Mucosa of gallbladder (tissue), 1 donor: ENCODE data around the gene TNS1. TPM values are rescaled to one million over a fixed set of nuclear protein-coding genes. Genes with fewer than 3 reads are reported as not detected.

Experiments used
- DNase-seq: peaks from one replicate; pipeline ENCODE4 v3.0.0-alpha.2; 2020; ENCODE audit warnings: low spot score
- total RNA-seq: library from RNA; stranded (reverse); gene quantifications from one replicate; pipeline ENCODE4 v1.2.1, GENCODE V29; 2021
- donor health status: DM: no; HTN: no; CAD: no.

Gene TNS1
- total RNA-seq, 1 donor from 2014 or later = 469 TPM

DNA sequence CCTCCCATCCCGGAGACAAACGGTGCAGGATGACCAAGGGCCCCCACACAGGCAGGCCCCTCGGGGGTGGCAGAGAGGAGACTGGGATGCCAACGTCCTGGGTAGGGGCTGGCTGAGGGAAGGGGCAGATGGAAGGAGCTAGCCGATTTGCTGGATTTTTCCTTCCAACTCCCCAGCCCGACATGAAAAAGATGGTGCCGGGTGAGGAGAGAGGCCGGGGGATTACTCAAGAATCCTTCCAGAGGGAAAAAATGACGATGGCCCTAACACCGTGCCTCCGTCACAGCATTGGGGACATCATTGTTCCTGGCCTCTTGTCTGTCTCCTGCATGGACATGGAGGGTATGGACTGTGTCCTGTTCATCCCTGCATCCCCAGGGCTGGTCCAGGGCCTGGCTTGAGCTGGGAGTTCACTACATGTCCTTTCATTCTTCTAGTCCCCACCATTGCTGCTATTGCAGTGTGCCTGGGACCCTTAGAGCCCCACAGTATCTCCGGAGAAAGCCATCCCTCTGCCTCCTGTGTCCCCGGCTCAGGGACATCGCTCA is 217.7 kb downstream of the TNS1 start:
- no peak for DNase-seq

DNA sequence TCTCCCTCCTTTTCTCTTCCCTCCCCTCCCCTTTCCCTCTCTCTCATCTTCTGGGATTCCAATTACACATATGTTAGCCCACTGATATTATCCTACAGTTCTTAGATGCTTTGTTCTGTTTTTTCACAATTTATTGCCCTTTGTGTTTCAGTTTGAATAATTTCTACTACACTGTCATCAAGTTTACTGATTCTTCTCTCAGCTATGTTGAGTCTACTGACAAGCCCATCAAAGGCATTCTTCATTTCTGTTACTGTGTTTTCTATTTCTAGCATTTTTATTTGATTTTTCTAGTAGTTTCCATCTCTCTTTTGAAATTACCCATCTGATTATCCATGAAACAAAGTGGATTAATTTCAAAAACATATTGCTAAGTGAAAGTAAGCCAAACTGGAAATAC is 219.6 kb downstream of the TNS1 start:
- no peak for DNase-seq

DNA sequence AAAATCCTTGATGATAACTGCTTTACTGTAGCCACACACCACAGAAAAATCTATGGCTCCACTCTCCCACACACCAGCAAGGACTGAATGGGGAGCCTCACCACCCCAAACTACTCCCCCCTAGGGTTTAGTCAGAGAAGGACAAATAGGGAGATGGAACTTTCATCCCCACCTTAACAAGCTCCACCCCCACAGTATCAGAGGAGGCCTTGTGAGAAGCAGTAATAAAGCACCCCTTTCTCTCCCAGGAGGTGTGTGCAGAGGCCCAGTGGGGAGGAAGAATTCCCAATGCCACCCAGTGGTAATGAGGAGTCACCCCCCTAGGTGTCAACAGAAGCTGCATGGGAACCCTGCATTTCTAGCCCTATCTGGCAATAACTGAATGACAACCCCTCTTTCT is 224.9 kb downstream of the TNS1 start:
- no peak for DNase-seq

DNA sequence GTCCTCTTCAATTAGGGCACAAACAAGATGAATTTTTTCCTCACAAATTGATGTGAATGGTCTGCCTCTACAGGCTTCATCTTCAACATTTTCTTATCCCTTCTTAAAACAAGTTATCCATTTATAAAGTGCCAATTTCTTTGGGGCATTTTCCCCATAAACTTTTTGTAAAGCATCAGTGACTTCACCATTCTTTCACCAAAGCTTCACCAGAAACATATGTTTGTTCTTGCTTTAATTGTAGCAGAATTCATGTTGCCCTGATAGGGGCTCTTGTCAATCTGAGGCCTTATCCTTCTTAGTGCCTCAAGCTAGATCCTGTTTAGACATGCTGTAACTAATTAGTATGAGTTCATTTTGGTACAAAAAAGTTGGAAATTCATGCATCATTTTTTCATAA is 226.2 kb downstream of the TNS1 start:
- no peak for DNase-seq

DNA sequence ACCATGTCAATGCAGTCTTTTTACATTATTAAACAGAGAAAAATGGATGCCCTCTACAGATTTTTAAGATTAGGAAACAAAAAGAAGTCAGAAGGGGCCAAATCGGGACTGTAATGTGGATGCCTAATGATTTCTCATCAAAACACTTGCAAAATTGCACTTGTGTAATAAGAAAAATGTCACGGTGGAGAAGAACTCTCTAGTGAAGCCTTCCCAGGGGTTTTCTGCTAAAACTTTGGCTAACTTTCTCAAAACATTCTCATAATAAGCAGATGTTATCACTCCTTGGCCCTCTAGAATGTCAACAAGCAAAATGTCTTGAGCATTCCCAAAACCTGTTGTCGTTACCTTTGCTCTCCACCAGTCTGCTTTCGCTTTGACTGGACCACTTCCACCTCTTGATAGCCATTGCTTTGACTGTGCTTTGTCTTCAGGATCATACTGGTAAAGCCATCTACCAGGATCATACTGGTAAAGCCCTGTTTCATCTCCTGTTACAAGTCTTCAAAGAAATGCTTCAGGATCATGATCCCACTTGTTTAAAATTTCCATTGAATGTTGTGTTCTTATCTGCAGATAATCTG is 226.8 kb downstream of the TNS1 start:
- DNase-seq = no peak

DNA sequence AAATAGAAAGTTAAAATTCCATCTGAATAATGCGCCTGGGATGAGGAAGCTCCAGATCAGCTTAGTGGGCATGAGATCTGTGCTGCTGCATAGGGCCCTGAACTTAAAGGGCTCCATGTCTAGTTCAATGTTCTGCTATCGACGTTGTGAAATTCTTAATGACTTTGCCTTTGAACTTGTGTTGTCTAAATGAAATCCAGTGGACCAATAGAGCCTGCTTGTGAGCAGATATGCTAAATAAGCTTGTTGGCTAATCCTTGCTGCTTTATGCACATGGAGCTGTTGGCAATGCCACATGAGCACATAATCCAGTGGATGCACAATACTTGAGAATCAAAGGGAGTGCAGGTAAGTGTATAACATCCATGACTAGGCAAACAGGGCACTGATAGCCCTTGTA is 228.6 kb downstream of the TNS1 start:
- peak; percentile 41 for DNase-seq

DNA sequence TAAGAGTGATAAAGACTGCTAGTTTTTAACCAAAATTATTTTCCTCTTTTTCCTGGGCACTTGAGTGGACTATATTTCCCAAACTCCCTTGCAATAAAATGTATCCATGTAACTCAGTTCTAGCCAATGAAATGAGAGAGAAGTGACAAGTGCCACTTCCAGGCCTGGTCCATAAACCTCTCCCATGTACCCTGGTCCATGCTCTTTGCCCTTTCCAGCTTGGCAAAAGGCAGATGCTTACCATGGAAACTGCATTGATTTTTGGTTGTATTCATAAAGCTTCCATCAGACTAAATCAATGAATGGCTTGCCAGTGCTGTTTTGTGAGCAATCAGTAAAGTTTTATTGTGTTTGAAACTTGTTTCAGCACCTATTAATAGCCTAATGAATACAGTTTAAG is 229.3 kb downstream of the TNS1 start:
- DNase-seq = no peak

DNA sequence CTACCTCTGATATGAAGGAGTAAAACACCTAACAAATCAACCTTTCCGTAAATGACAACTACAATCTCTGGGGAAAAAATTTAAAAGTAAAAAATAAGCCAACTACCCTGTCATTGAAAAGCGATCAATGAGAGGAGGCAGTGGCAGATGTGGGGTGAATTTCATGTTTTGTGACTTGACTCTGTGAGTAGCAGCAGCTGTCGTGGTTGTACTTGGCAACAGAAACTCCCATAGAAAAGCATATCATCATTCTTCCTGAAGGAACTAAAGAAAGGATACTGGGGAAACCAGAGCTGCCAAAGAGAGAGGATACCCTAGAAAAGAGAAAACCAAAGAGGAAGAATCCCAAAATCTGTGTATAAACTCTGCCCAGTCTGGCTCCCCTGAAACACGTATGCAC is 236.4 kb downstream of the TNS1 start:
- DNase-seq = no peak

DNA sequence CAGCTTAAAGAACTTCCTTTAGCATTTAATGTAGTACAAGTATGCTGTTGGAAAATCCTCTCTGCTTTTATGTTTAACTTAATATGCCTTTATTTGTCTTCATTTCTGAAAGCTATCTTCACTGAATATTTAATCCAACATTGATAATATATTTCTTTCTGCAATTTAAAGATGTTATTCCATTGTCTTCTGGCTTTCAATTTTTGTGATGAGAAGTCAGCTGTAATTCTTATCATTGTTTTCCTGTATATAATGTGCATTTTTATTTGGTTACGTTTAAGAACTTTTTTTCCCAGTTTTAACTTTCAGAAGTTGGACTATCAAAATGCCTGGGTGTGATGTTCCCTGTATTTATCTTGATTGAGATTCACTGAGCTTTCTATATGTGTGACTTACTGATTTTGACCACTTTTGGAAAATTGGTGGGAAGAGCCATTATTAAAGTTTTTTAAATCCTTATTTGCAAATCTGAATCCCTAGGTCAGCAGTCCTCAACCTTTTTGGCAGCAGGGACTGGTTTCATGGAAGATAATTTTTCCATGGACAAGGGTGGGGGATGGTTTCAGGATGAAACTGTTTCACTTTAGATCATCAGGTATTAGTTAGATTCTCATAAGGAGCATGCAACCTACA is 241.0 kb downstream of the TNS1 start:
- no peak for DNase-seq

DNA sequence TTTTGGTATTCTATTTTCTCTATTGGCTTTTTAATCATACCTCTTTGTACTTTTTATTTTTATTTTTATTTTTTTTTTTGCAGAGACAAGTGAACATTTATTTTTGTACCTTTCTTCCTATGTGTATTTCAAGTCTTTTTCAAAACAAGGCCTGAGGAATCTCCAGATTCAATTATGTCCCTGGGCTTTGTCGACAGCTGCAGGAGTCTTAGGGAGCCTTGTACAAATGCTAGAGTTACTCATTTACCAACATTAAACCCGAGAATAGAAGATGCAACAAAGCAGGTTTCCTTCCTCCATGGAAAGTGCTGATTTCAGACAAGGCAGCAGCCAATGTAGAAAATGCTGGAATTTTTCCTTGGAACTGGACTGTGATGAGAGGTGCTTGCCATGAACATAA is 242.8 kb downstream of the TNS1 start:
- no peak for DNase-seq

DNA sequence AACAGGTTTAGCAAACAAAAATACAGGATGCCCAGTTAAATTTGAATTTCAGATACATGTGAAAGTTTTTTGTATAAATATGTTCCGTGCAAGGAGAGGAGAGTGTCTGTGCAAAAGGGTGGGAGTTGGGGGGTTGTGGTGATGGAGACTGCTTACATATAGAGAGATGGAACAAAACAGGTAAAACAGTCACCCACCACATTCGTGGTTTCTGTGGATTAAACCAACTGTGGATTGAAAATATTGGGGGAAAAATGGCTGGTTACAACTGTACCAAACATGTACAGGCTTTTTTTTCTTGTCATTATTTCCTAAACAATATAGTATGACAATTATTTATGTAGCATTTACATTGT is 245.7 kb downstream of the TNS1 start:
- no peak for DNase-seq

DNA sequence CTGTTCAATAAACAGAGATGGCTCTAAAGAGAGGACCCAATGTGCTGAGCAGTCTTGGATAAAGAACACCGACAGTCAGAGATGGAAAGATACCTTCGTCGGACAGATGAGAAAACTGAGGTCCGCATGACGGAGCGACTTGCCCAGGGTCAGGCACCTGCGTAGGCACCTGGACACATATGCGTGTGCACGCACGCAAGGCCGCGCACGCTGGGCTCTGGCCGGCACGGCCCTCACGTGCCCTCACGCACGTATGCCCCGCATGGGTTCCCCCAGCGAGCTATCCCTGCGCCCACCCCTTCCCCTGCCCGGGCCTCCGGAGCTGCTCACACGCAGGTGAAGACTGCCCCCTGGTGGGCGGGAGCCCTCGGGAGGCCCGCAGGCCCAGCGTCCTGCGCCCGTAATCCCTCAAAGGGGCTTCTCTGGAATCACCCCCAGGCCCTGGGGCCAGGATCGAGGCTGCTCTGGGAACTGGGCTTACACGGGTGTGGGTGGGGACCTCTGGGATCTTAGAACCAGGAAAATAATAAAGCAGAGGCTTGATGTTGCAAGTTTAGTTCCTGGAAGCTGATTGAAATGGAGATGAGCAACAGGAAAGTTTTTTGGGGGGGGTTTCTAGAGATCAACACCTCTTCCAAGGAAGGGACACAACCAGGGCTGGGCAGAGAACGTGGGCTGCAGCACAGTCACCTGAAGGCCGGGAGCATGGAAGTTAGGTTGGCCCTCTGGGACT is 246.3 kb downstream of the TNS1 start:
- peak; percentile 62 for DNase-seq

DNA sequence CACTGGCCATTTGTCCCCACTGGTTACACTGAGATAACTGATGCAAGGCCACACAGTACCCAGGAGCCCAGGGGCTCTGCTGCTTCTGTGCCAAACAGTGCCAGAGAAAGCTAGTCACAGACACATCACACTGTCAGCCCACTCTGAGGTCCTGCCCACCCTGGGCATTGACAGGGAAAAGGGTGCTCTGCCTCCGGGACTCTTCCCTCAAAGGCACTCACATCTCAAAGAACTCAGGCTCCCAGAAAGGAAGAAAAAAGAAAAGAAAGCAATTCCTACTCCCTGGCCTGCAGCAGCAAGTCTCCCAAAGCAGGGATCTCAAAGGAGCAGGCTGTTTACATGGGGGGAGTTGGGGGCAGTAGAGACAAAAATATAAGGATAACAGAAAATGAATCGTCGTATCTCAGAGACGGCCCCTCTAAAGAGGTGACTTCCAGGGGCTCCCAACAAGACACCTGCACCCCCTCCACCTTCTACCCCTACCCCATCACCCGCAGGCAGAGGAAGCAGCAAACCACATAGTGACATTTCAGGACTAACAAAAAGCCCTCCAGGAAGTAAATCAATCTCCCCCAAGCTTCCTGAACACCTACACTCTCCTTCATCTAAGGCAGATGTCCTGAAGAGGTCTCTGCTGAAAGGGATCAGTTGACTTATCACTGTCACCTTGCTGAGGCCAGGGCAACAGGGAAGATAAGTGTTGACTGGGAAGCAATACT is 247.6 kb downstream of the TNS1 start:
- no peak for DNase-seq

DNA sequence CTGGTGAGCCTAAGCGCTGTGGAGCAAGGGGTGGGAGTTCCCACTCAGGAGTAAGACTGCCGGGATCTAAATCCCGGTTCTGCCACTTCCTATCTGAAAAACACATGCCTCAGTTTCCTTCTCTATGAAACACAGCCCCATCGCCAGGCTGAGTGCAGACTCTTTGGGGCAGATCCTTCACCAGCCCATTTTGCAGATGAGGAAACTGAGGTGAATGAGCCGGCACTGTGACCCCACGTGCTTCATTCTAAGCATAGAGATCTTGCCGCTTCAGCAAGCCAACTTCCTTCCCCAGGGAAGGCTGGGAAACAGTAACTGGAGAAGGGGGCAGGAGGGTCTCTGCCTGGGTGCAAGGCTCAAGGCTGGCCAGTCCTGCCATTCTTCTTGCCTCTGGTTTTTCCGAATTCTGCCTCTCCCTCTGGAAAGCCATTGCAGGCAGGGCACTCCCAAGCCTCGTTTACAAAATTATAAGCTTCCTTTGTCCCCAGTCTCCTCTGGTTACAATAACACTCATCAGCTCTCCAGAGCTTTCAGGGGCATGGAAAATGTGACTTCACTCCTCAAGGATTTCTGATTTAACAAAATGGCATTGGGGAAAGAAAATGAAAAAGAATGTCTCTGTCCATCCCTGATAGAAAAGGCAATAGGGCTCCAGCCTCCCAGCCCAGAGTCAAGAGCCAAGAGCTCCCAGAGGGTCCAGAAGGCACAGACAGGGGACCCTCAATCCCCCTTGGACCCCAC is 249.2 kb downstream of the TNS1 start:
- no peak for DNase-seq

DNA sequence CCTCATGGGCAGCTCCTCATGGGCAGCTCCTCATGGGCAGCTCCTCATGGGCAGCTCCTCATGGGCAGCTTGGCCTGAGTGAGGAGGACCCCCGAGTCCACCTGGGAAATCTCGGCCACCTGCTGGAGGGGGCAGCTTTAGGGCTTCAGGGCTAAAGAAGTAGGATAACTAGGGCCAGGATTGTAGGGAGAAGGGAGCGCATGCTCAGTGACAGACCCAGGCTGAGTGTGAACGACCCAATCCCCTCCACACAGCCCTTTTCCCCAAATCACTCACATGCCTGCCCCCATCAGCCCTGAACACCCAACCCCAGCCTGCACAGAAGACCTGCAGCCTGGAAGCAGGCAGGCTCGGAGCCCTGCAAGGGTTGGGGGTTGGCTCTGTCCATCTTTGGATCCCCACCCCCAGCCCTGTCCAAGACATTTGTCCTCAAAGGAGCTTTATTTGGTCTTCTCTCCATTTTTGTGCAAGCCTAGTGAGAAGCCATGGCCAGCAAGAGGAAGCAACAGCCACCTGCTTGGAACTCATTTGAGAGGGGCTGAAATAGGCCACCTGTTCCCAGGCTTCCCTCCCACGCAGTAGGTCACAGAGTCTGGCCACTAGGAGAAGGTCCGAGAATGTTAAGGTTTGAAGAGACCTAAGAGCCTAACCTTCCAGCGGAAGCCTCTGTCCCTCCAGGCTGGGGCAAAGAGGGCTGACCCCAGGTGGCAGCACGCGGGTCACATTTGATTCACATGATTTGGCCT is 249.9 kb downstream of the TNS1 start:
- no peak for DNase-seq

DNA sequence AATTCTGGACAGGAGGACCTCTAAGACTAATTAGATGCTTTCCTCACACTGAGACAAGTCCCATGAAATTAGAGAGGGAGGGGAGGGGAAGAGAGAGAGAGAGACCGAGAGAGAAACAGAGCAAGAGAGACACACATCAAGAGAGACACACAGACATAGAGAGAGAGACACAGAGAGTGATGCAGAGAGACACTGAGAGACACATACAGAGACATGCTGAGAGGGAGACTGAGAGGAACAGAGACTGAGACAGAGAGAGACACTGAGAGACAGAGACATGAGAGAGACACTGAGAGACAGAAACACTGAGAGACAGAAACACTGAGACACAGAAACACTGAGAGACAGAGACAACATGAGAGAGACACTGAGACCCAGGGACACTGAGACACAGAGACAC is 250.8 kb downstream of the TNS1 start:
- DNase-seq = no peak

DNA sequence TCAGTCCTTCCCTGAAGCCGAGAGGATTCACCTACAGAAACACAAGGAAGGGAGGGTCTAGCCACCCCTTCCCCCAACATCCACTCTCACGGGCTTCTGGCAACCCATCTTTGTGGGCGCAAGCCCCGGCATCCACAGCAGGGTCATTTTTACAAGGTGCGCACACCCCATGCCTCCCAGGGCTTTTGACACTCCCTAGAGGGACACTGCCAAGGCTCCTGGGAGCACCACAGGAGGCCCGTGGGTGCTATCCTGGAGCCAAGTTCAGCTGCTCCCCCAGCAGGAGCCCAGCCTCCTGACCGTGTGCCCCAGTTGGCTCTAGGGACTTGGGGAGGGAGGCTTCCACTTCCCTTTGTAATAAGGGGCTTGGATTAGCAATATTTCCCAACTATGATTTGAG is 251.6 kb downstream of the TNS1 start:
- DNase-seq = no peak
